GM08714 (cell line): ENCODE data around the gene APOH.

Source experiments
- H3K4me3 ChIP-seq: fragments of 200-500 bp; sonication (Bioruptor generic); 2 replicates; pipeline ENCODE4 v1.5.1; 2014; ENCODE audit warnings: mild to moderate bottlenecking, low read length, inconsistent platforms
- ZNF274 ChIP-seq: IDR thresholded peaks from 2 replicates; pipeline ENCODE4 v1.6.1; 2012; ENCODE audit warnings: mild to moderate bottlenecking, low read depth, low read length

Gene APOH

DNA sequence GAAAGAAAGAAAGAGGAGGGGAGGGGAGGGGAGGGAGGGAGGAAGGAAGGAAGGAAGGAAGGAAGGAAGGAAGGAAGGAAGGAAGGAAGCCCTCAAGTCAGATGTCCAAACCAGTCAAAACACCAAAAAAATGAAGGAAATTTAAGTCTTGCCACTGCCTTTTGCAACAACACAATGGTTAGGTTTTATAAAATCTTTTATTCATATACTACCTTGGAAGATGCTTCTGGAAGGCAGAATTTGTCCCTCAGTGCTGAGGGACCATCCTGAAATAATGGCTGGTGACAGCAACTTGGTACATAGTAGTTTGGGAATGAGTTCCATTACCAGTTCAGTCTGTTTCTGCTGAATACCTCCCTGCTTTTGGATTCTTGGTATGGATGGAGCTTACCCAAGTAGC, 7.9 kb downstream of the APOH start:
- no peak for TF ChIP-seq ZNF274

DNA sequence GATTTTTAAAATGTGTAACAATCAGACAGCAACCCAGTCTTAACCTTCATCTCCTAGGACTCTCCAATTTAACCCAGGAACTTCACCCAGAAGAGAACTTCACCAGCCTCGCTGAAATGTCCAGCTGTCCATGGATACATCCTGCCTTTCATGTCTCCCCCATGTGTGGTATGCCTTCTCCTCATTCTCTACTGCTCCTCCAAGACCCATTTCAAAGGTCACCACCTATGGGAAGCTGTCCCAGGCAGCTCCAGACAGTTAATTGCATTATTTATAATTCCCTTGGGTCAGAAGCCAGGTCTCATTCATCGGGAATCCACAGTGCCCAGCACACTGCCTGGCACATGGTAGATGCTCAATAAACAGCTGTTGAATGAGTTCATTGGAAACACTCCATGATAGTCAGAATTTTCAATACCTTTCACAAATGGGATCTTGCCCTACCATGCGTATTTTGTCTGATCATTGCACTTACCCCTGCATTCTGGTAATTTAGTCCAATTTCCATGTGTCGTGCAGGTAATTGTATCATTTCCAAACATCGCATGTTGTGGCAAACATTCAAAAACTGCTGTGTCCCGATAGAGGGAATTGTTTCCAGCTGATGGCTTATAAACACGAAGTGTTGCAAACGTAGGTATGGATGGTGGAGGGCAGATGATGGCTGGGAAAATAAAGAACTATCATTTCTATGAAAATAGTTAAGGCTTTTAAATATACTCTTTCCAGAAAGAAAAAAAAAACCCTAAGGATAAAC, 9.0 kb downstream of the APOH start:
- TF ChIP-seq ZNF274, result no peak
- no peak overlapping the region for H3K4me3 ChIP-seq

More for the DNA sequence above, 7.9 kb downstream of the APOH start:
- H3K4me3 ChIP-seq, result no peak overlapping the region

DNA sequence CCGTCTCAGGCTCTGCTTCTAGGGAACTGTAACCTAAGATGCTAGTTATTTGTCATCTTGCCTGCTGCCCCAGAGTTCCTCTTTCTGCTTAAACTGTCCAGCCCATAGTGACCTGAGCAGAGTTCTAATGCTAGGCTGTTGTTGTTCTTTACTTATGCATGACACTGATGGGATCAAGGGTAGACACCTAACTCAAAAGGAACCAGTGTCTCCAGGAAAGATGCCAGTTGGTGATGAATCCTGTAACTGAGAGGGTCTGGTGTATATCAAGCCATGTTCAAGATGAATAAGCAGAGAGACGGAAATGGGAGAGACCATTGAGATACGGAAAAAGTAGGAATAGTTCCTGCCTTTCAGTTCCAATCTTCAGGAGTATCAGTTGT, 13.7 kb downstream of the APOH start:
- no peak for TF ChIP-seq ZNF274

DNA sequence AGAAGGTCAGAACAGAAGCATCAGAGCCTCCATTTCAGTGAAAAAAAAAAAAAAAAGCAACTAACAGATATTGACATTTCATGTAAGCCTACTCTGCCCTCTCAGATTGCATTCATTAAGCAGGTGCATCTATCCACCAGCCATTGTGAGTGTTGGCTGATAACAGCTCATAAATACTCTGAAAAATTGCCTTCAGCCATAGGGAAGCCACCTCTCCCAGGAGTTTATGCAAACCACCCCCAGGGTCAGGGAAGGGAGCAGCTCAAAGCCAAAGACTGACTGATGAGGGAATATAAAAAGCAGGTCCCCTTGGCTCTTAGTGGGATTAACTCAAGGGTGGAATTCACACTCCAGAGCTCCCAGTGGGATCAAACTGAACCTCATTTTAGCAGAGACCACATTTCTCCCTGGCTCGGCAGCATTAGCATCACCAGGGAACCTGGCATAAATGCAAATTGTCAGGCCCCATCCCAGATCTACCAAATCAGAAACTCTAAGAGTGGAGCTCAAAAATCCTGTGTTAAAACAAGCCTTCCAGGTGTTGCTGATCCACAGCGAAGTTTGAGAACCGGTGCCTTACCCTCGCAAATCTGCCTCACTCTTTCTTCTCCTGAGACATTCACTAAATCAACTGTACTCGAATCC, 14.2 kb downstream of the APOH start:
- no peak for TF ChIP-seq ZNF274
- no peak overlapping the region for H3K4me3 ChIP-seq

More for the DNA sequence above, 13.7 kb downstream of the APOH start:
- no peak overlapping the region for H3K4me3 ChIP-seq

DNA sequence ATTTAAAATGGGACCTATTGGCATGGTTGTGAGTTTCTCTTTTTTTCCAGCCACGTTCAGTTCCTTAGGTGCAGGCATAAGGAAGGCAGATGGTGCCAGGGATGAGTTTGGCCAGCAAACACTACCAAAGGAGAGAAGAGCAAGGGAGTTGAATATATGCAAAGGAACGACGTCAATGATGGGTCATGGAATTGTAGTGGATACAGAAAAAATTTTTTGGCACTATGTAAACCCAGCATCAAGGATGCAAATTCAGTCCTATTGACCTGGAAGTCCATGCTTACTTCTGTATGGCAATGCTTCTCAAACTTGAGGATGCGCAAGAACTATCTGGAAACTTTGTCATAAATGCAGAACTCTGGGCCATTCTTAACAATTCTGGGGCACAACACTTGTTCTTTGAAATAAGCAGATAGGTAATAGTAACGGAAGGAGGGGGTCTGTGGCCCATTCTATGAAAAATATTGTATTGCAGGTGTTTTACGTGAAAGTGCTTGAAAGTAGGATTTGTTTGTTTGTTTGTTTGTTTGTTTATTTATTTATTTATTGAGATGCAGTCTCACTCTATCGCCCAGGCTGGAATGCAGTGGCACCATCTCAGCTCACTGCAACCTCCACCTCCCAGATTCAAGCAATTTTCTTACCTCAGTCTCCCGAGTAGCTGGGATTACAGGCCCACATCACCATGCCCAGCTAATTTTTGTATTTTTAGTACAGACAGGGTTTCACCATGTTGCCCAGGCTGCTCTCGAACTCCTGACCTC, 18.0 kb downstream of the APOH start:
- no peak for TF ChIP-seq ZNF274
- no peak overlapping the region for H3K4me3 ChIP-seq

DNA sequence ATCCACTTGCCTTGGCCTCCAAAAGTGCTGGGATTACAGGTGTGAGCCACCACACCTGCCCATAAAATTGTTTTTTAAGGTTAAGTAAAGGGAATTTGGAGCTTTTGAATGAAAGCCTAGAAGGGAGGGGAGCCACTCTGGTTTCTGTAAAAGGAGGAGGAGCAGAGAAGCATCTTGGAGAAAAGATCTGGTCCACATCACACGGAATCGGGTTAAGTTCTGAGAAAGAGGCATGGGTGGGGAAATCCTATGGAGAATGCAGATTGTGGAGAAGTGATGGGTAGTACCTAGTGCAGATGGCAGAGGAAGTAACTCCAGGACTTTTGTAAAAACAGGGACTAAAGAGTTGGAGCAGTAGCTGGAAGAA, 19.0 kb downstream of the APOH start:
- H3K4me3 ChIP-seq, result no peak overlapping the region
- no peak for TF ChIP-seq ZNF274

DNA sequence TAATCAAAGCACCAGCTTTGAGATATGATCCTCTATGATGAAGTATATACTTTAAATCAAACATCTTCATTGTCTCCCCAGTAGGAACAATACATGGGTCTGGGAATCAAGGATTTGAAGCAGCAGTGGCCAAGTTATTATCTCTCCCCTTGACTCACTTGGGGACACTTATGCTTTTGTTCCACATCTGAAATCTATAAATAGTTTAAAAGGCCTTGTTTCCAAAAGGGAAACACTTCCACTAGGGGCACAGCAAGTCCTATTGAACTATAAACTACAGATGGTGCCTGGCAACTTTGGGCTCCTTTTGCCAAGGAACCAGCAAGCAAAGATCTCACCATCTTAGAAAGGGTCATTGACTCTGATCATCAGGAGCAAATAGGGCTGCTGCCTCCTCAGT, 21.3 kb downstream of the APOH start:
- no peak for TF ChIP-seq ZNF274
- no peak overlapping the region for H3K4me3 ChIP-seq

DNA sequence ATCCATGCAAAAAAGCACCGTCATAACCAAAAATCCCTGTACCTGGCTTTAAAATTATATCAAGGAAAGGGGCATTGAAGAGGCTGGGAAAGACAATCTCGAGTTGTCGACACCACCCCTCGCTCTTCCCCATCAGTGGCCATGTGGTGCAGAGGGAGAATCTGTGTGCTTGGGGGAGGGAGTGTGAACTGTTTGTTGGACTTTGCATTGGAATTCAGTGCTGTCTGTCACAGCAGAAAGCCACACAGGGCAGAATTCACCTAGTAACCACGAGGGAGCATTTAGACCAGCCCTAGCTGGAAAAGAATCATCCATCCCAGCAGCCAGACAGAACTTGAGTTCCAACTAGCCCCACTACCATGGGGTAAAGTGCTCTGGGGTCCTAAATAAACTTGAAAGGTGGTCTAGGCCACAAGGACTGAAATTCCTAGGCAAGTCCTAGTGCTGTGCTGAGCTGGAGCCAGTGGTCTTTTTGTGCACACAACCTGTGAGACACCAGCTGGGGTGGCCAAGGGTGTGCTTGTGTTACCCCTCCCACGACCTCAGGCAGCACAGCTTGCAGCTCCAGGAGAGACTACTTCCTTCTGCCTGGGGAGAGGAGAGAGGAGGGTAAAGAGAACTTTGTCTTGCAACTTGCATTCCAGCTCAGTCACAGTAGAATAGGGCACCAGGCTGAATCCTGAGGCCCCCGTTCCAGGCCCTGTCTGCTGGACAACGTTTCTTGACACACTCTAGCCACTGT, 25.8 kb downstream of the APOH start:
- no peak for TF ChIP-seq ZNF274
- no peak overlapping the region for H3K4me3 ChIP-seq

DNA sequence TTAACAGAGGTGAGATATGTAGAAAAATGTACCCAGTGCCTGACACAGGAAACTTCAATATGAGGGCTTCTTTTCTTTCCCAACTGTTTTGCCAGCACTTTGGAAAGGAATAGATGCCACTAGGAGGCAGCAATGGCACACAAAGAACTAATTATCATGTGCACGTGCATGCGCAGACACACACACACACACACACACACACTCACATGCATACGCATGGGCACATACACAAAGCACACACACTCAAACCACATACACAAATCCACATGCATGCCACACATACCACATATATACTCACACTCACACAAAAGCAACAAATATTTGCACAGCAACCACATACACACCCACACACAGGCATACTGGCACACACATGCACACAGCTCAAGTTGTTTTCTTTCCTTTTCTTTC, 28.5 kb downstream of the APOH start:
- TF ChIP-seq ZNF274, result no peak
- H3K4me3 ChIP-seq, result no peak overlapping the region

DNA sequence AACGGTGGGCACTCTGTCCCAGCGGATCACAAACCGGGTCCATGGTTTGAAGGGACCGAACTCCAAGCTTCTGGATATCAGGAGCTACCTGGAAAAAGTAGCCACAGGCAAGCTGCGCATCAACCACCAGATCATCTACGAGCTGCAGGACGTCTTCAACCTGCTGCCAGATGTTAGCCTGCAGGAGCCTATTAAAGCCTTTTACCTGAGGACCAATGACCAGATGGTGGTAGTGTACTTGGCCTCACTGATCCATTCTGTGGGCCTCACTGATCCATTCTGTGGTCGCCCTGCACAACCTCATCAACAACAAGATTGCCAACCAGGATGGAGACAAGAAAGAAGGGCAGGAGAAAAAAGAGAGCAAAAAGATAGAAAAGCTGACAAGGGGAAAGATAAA, 31.0 kb downstream of the APOH start:
- TF ChIP-seq ZNF274, result no peak
- no peak overlapping the region for H3K4me3 ChIP-seq

DNA sequence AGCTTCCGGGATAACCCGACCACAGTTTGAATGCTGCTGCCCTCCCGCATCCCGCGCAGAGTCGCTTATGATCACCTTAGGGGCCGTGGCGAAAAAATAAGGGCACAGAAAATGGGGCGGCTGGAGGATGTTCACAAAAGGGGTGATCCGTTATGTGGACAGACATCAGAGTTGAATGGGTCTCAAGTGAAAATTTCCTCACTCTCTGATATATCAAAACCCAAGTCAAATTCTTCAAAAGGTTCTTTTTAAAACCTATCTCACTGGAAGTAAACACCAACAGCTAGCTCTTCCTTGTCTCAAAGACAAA, 36.9 kb downstream of the APOH start:
- peak overlapping the region; percentile 23; the same call in 1 of the 2 replicates for H3K4me3 ChIP-seq
- TF ChIP-seq ZNF274, result no peak

DNA sequence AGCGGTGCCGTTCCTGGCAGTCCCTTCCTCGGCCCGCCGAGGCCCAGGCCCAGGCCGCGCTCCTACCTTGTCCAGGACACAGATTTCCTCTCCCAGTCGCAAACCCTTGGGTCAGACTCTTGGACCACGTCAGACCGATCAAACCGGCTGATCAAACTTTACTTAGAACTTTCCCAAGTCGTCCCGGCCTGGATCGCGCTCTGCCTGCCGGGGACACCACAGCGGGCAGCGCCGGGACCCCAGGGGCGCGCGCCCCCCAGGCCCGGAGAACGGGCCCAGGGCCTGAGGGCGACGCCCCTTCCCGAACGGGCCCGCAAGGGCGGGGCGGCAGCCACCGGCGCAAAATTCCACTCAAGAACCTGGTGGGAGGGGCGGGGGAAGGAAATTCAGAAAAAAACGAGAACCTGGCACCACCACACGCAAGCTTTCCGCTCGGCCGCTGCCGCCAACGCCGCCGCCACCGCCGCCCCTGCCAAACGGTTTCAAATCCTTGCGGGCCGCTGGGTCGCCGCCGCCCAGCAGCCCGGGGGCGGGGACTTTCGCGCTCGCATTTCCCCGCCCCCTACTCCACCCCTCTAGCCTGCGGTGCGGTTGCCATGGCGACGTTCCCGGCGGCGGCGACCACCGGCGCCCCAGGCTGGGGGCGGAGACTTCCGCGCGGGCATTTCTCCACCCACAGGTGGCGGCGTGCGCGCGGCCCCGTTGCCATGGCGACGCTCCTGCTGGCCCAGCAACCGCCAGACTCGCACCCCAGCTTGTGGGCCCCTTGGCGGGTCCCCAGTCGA, 37.4 kb downstream of the APOH start, which contains the start of gene CEP112:
TSS of gene CEP112 (minus strand) at position 541 of the 785 bp plus-strand sequence.
- no peak for TF ChIP-seq ZNF274
- peak within 1 kb of the TSS; percentile 70 for H3K4me3 ChIP-seq

DNA sequence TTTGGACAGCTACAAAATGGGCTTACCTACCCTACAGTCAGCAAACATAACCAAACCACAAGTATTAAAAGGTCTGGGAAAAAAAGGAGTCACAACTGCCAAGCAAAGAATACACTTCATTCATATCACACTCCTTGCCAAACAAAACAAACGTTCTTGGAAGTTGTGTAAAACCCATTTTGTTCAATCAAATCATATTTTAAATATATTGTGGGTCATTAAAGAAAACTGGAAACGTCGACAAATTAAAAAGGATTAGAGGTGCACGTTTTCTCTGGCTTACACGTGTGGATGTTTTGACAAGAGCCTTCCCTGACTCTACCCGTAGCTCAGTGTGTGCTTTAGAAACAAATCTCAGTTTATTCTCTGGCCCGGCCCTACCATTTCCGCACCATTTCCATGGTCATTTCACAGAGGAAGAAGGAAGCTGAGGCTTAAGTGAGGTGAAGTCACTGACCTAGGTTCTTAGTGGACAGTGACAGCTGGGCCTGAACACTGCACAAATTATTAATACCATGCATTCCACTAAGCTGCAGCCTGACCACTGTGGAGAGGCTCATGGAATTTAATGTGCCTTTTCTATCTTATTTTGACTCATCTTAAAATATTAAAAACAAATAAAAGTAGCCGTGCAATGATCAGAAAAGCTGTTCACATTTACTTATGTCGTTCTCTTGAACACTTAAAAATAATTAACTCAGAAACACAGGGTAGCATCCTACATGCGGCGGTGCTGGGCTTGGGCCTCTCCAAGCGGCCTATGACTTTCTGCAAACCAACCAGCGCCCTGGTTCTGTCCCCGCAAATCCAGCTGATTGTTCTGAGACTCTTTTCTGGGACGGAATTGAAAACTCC, 38.2 kb downstream of the APOH start:
- no peak for TF ChIP-seq ZNF274
- H3K4me3 ChIP-seq, result peak overlapping the region; percentile 70
